Measurements from ENCODE around the gene SMYD3. TPM values are rescaled to one million over a fixed set of nuclear protein-coding genes. Genes with fewer than 3 reads are reported as not detected.

Gene SMYD3
- total and polyA plus RNA-seq, 12 donors: 13.5 to 78.2 (median 26.8) TPM

GRCh38 chr1:246156847-246157246 lies 350.2 kb downstream of the SMYD3 start:
- Histone ChIP-seq H3K27me3 (no peaks in the 10 kb centered on the region), H3K4me3 (no peak overlapping the region), H3K9me3 (replicated peaks in 1 of 3) (no peaks in the 10 kb centered on the region), H3K27ac (peak overlapping the region in 3 of 5 donors; percentile 8 to 48 (median 27)), H3K36me3 (replicated peaks in 1 of 2) (no peaks in the 10 kb centered on the region), H3K4me1 (replicated peaks in 1 of 2) (peaks cover 16 to 22% of the 10 kb centered on the region in 2 donors)
- intact Hi-C loops (cut with DNase I): no loop called here
- WGBS, 4 donors: 89 to 93% (median 91%) methylated on average over 12 of the region's 12 CpGs
- TF ChIP-seq CTCF (IDR thresholded peaks at IDR 0.05) (no peak), POLR2A (IDR thresholded peaks at IDR 0.05) (no peak)
- no peak for DNase-seq

- no peaks in the 10 kb centered on the region for H3K27me3 ChIP-seq
- H3K36me3 ChIP-seq (replicated peaks in 1 of 2): no peaks in the 10 kb centered on the region
- intact Hi-C loops (cut with DNase I): no loop called here
- peaks cover 11 to 22% of the 10 kb centered on the region in 2 donors for H3K4me1 ChIP-seq (replicated peaks in 1 of 2)
- no peak overlapping the region for H3K4me3 ChIP-seq
- TF ChIP-seq POLR2A (IDR thresholded peaks at IDR 0.05) (no peak), CTCF (IDR thresholded peaks at IDR 0.05) (no peak)
- DNase-seq: peak in 1 of 7 donors; percentile 13
- peak overlapping the region in 1 of 5 donors; percentile 48 for H3K27ac ChIP-seq
- H3K9me3 ChIP-seq (replicated peaks in 1 of 3): no peaks in the 10 kb centered on the region
- 25 to 36% (median 32%) methylated on average over 4 of the region's 4 CpGs for WGBS, 4 donors
These were observed 351.2 kb downstream of the SMYD3 start for GRCh38 chr1:246155923-246156322.

GRCh38 chr1:246153796-246154212 lies 353.3 kb downstream of the SMYD3 start:
- intact Hi-C loops (cut with DNase I): no loop called here
- TF ChIP-seq POLR2A (IDR thresholded peaks at IDR 0.05) (no peak), CTCF (IDR thresholded peaks at IDR 0.05) (no peak)
- Histone ChIP-seq H3K9me3 (replicated peaks in 1 of 3) (no peaks in the 10 kb centered on the region), H3K27me3 (no peaks in the 10 kb centered on the region), H3K4me3 (no peak overlapping the region), H3K27ac (no peak overlapping the region), H3K4me1 (replicated peaks in 1 of 2) (peaks cover 11 to 22% of the 10 kb centered on the region in 2 donors), H3K36me3 (replicated peaks in 1 of 2) (no peaks in the 10 kb centered on the region)
- DNase-seq: no peak
- WGBS, 4 donors: 61 to 68% (median 65%) methylated on average over 3 of the region's 3 CpGs

- no peaks in the 10 kb centered on the region for H3K27me3 ChIP-seq
- H3K4me3 ChIP-seq: no peak overlapping the region
- H3K36me3 ChIP-seq (replicated peaks in 1 of 2): no peaks in the 10 kb centered on the region
- H3K9me3 ChIP-seq (replicated peaks in 1 of 3): no peaks in the 10 kb centered on the region
- TF ChIP-seq POLR2A (IDR thresholded peaks at IDR 0.05): no peak
- TF ChIP-seq CTCF (IDR thresholded peaks at IDR 0.05): no peak
- intact Hi-C loops (cut with DNase I): no loop called here
- H3K27ac ChIP-seq: no peak overlapping the region
- peaks cover 11 to 22% of the 10 kb centered on the region in 2 donors for H3K4me1 ChIP-seq (replicated peaks in 1 of 2)
- WGBS, 4 donors: 79 to 86% (median 80%) methylated on average over 3 of the region's 3 CpGs
- no peak for DNase-seq
These were observed 354.1 kb downstream of the SMYD3 start for GRCh38 chr1:246152986-246153431.

All from adrenal gland (tissue), 12 donors.